Activated T-helper 1 cell treated with Interleukin-2 at 50 U/mL for 16 hours (primary cell): ENCODE measurements around the gene ZFP91.
"Not testable (repeated sequence)": the region's sequence is repeated elsewhere in the genome, so short reads cannot be mapped to it uniquely, and the experiment has no call there.

ENCODE experiments used
- DNase-seq: peaks from one replicate; pipeline ENCODE4 v3.0.0-alpha.2; 2020; ENCODE audit warnings: low read depth

ZFP91 gene, protein sequence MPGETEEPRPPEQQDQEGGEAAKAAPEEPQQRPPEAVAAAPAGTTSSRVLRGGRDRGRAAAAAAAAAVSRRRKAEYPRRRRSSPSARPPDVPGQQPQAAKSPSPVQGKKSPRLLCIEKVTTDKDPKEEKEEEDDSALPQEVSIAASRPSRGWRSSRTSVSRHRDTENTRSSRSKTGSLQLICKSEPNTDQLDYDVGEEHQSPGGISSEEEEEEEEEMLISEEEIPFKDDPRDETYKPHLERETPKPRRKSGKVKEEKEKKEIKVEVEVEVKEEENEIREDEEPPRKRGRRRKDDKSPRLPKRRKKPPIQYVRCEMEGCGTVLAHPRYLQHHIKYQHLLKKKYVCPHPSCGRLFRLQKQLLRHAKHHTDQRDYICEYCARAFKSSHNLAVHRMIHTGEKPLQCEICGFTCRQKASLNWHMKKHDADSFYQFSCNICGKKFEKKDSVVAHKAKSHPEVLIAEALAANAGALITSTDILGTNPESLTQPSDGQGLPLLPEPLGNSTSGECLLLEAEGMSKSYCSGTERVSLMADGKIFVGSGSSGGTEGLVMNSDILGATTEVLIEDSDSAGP

DNA sequence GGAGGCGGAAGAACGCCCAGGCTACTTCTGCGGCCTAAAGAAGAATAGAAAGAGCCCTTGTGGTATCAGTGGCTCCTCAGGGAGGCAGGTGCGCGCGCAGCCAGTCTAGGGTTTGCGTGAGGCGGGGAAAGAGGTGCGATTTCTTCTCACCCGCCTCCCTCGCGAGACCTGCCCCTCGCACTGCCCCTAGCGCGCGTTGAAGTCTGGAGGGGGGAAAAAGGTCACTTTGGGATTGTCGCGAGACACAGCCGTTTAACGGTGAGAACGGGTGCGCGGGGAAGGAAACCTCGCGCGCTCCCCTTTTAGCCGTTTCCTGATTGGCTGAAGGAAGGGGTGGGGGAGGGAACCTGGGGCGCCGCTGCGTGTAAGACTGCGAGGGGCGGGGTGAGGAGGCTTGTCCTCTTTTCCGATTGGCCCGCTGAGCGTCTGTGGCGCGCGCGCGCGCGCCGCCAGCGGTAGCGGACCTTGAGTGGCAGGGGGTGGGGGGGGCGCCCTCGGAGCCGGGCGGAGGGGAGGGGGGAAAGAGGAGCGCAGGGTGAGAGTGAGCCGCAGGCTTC is at the start of gene ZFP91:
TSS of gene ZFP91 (plus strand) at position 429 of the 557 bp plus-strand sequence. CDS start 219 bp downstream, outside the sequence.
- peak; percentile 95 for DNase-seq

DNA sequence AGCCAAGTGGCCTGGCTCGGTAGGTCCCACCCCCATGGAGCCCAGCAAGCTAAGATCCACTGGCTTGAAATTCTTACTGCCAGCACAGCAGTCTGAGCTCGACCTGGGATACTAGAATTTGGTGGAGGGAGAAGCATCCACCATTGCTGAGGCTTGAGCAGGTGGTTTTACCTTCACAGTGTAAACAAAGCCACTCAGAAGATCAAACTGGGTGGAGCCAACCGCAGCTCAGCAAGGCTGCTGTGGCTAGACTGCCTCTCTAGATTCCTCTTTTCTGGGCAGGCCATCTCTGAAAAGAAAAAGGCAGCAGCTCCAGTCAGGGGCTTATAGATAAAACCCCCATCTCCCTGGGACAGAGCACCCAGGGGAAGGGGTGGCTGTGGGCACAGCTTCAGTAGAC is 48.6 kb upstream of the ZFP91 start:
- DNase-seq, result no peak

DNA sequence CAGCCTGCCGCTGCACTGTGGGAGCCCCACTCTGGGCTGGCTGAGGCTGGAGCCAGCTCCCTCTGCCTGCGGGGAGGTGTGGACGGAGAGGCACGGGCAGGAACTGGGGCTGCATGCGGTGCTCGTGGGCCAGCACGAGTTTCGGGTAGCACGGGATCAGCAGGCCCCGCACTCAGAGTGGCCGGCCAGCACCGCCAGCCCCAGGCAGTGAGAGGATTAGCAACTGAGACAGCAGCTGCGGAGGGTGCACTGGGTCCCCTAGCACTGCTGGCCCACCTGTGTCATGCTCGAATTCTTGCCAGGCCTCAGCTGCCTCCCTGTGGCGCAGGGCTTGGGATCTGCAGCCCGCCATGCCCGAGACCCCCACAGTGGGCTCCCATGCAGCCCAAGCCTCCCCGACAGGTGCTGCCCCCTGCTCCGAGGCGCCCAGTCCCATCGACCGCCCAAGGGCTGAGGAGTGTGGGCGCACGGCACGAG is 47.0 kb upstream of the ZFP91 start:
- DNase-seq, result no peak

GRCh38 chr11:58546841-58547240 is 32.0 kb upstream of the ZFP91 start:
- no peak for DNase-seq

DNA sequence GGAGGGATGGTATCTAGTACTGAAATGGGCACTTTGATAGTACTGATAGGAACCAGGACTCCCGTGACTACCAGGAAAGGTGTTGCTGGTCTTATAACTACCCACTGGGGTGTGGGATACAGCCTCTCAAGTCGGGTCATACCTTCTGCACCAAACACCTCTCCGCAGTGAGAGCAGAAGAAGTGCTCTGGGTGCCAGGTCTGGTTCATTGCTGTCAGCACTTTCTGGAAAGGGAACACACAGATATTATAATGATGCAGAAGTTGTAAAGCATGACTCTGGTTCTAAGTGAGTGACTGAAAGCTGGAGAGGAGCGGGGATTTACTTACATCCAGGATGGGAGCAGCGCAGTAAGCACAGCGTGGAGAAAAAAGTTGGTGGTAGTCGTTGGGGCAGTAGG is 29.2 kb upstream of the ZFP91 start:
- DNase-seq, result no peak

DNA sequence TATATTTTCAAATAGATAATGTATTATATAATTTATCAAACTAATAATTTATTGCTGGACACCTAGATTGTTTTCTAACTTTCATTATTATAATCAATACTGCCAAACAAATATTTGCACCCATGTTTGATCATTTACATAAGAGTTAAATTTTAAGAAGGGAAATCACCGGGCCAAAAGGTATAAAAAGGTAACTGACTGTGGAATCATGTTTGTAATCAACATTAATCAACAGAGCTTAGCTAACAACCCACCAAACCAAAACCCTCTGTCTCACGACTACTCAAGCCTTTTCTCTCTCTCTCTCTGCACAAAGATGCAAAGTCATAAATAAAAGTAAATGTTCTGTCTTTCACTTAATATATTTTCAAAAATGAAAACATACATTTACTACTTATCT is 18.0 kb upstream of the ZFP91 start:
- DNase-seq, result no peak

GRCh38 chr11:58561394-58562098 is 17.3 kb upstream of the ZFP91 start:
- DNase-seq, result no peak

DNA sequence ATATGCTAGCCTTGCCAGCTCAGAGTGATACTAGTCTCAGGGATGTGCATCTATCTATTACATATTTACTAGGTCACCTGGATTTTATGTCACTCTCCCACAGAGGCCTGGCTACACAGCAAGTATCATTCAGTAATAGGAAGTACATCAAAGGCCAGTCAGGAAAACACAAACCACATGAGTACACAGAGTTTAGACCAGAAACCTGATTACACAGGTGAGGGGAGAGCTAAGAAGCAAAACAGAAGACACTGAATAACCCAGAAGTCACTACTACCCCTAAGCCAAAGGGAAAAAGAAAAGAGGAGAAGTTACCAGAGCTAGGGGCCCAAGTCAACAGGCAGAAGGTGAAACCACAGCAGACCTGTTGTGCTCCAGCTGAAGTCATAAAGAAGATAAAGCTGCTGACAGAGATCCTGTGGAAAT is 16.5 kb upstream of the ZFP91 start:
- DNase-seq, result no peak

DNA sequence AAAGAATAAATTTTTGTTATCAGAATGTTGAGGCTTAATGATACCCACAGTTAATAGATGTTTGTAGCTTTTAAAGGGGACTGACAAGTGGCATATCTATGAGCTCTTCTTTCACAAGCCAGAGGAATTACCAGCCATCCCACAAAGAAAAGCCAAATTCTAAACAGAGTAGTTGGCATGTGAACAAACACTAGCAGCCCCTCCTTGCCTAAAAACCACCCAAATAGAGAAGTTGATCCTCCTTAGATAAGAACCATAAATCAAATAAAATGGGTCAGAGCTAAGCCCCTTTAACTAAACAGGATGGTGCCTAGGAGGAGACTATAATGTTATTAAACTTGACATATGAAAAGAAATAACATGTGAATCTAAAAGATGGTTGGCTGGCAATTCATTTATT is 14.6 kb upstream of the ZFP91 start:
- no peak for DNase-seq

- DNase-seq, result peak; percentile 59
Measured at GRCh38 chr11:58567889-58568512, 10.9 kb upstream of the ZFP91 start.

- DNase-seq, result not testable (repeated sequence)
Measured at GRCh38 chr11:58572906-58573305, 6.0 kb upstream of the ZFP91 start.

- DNase-seq, result peak; percentile 18
Measured at GRCh38 chr11:58573451-58574104, 5.3 kb upstream of the ZFP91 start.

DNA sequence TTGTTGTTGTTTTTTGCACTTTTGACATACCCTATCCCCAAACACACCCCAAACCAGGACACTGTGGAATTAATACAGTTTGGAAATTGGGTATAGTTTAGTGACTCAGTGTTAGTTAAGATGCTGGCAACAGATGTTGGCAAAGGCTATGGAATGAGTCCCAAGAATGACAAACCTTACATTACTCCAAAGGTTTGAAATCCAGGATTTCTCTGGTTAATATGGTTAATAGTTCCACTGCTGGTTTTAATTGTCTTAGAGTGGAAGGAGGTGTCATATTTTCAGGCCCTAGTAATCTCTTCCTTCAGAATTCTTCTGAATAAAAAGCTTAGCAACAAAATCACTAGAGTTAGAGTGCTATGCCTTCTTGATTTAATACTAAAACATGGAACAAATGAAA is 4.0 kb upstream of the ZFP91 start:
- no peak for DNase-seq

- peak; percentile 22 for DNase-seq
Measured at GRCh38 chr11:58575377-58576020, 3.4 kb upstream of the ZFP91 start, which contains the start of gene LPXN. Gene LPXN (minus strand): TSS chr11:58575856. CDS start chr11:58575772, 84 bp downstream.

- DNase-seq, result no peak
Measured at GRCh38 chr11:58576887-58577471, 1.9 kb upstream of the ZFP91 start.

- DNase-seq, result peak; percentile 67
Measured at GRCh38 chr11:58577555-58578135, 1.2 kb upstream of the ZFP91 start.

DNA sequence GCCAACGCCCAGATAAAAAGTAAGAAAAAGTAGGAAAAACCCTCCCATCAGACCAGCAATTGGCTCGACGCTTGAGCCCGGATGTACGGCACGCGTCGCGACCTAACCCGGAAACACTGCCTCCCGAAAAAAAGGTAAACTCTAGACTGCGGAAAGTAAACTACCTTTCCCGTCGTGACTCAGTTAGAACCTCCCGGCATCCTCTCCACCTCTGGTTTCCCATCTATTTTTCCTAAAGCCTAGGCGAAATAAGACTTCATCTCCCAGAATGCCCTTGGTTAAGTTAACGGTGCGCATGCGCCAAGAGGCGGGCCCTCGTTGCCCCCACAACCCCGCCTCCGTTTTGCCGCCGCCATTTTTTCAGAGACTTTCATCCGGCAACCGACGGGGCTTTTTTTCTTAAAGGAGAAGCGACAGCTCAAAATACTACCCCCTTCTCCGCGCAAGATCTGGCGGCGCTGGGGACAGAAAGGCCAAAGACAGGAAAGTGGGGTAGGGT is 678 bp upstream of the ZFP91 start:
- DNase-seq, result peak; percentile 86

DNA sequence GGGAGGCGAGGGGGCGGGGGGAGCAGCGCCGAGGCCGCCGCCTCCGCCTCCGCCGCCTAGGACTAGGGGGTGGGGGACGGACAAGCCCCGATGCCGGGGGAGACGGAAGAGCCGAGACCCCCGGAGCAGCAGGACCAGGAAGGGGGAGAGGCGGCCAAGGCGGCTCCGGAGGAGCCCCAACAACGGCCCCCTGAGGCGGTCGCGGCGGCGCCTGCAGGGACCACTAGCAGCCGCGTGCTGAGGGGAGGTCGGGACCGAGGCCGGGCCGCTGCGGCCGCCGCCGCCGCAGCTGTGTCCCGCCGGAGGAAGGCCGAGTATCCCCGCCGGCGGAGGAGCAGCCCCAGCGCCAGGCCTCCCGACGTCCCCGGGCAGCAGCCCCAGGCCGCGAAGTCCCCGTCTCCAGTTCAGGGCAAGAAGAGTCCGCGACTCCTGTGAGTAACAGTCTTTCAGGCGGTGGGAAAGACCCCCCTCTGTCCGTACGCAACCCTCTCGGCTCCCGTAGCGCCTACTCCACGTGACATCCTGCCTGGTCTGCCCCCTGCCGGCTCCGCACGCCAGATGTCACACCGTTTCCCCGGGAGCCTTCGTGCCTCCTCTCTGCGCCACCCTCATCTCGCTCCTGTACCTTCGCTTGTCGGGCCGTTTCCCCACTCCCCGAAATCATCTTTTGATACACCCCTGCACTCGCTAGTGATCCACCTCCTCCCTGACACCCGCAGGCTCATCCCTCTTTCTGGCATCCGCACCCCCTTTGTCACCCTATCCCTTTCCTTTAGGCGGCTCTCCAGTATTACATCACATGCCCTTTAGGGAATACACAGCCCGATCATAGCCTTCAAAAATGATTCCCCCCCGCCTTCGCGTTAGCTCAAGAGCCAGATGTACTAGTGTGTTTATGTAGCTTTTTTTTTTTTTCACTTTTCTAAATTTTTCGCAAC is 598 bp downstream of the ZFP91 start:
- DNase-seq, result peak; percentile 84

DNA sequence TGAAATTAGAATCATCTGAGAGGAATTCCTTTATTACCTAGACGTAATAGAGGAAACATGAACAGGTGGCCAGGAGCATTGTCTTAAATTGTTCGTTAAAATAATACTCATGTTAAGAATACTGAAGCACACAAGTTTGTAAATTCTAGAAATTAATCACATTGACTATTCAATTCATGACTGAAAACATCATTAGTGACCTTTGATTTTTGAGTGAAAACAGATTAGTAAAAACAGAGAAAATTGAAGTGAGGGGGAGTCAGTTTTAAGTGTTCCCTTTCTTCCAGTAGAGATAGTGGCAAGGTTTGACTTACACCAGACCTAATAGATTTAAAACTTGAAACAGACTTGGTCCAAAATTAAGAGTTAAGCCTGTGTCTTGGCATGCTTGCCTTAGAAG is 1.4 kb downstream of the ZFP91 start:
- no peak for DNase-seq
